HT-29 (cell line): ENCODE measurements around the gene NCAPG2. TPM values are rescaled to one million over a fixed set of nuclear protein-coding genes. Genes with fewer than 3 reads are reported as not detected.

Experiments used
- DNase-seq: peaks from one replicate; pipeline ENCODE4 v3.0.0-alpha.2; 2015; ENCODE audit warnings: low spot score
- small RNA-seq: library from RNA; depleted of rRNA; stranded (forward); fragments of <200 nt; gene quantifications from one replicate; pipeline ENCODE3, GENCODE V24; 2014
- total RNA-seq: library from RNA; depleted of rRNA; stranded (reverse); fragments of >200 nt; shearing (Covaris generic); gene quantifications from 2 replicates; pipeline ENCODE4 v1.2.3, GENCODE V29; 2014; rRNA removed

The NCAPG2 gene
- total RNA-seq, 1 experiment from 2014 or later = 40.5 TPM

DNA sequence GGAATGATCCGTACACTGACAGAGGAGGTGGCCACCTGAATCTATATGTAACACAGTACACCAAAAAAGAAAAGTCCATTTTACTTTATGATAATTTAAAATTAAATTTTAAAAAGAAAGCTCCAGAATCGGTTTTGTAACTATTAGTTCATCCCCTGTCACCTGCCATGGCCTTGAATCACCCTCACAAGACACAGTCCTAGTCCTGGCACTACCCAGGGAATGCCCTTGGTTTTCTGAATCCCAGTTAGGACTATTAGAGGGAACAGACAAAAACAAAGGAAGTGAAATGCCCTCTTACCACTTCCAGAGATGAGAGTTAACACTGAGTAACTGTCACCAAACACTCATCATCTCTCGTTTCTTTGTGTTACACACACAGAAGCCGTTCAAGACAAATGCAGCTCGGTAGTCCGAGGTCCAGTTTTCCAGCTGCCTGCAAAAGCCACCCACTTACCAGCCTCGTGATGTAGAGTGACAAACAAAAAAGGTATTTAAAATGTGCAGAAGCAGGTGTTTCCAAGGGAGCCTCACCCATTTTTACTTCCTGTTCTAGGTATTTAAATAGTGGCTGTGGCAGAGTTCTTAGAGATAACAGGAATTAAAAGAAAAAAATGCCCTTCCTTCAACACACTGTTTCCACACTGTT, 123.0 kb downstream of the NCAPG2 start:
- DNase-seq = peak; percentile 82

Small RNA genes lying within 50 kb of the gene (small RNA-seq; reads per million reads assigned to genes)
- gene MIR5707 (not detected), gene THAP5P1 (not detected)

Other genes starting within 250 kb of the NCAPG2 start
- gene PTPRN2, start 117.0 kb downstream of the NCAPG2 start, total RNA-seq = 0.52 and 1.7 TPM in 2 replicates
- 75.4 and 76.4 TPM in 2 replicates for gene ESYT2, start 124.7 kb upstream of the NCAPG2 start, total RNA-seq
- 12.4 and 15.5 TPM in 2 replicates for gene DYNC2I1, start 151.8 kb upstream of the NCAPG2 start, total RNA-seq